Ovary (tissue), 3 donors: ENCODE data around the gene PHPT1.

Experiments
- CTCF ChIP-seq, 3 donors: fragments of 450-650 bp in 2 of 3; fragments of 200-600 bp in 1 of 3; IDR thresholded peaks; one replicate each; pipeline versions ENCODE4 v1.5.1 to v1.8.0; 2016 to 2022; ENCODE audit warnings: antibody characterized with exemption in 3 of 3, mild to moderate bottlenecking in 1 of 3
- POLR2A ChIP-seq: fragments of 450-650 bp; IDR thresholded peaks from one replicate; pipeline ENCODE4 v1.6.1; 2017; ENCODE audit warnings: antibody characterized with exemption, mild to moderate bottlenecking, moderate library complexity
- donor health status: DM: no; HTN: no; CAD: no.

- TF ChIP-seq CTCF (IDR thresholded peaks at IDR 0.05) (no peak), POLR2A (no peak)
These were observed 40.6 kb downstream of the PHPT1 start for GRCh38 chr9:136889858-136890257.
